Activated CD4-positive, CD25-positive, alpha-beta regulatory T cell (primary cell): ENCODE measurements around the gene TM4SF5.
A peak's percentile ranks its signal among the peaks of the same experiment; 100 is the strongest.
"Not testable (repeated sequence)": the region's sequence is repeated elsewhere in the genome, so short reads cannot be mapped to it uniquely, and the experiment has no call there.

Experiments used
- DNase-seq, 4 experiments: peaks; one replicate each; lab custom pipeline; 2025; lab: John Stamatoyannopoulos, UW

Gene TM4SF5

DNA sequence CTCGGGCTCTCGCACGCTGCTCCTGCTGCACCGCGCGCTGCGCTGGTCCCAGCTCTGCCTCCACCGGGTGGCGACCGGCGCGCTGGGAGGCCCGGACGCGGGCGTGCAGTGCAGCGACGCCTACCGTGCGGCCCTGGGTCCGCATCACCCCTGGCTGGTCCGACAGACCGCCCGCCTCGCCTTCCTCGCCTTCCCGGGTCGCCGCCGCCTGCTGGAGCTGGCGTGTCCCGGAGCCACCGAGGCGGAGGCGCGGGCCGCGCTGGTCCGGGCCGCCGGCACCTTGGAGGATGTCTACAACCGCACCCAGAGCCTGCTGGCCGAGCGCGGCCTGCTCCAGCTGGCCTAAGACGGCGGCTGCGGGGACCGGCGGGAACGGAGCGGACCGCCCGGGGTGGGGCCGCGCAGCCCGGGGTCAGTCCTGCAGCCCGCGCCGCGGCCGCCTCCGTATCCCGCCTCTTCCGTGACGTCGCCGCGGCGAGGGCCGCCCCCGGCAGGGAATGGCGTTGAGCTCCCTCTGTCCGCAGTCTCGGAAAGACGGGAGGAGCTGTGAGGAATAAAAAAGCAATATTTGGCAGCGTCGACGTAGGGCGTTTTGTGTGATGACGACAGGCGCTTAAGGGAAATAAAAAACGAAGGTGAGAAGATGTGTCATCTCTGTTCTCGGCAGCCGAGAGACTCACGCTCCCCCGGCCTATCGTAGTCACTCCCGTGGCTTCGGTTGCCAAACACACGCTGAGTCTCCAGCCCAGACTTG, 18.4 kb downstream of the TM4SF5 start:
- DNase-seq: peak; percentile 55 to 72 (median 61)

DNA sequence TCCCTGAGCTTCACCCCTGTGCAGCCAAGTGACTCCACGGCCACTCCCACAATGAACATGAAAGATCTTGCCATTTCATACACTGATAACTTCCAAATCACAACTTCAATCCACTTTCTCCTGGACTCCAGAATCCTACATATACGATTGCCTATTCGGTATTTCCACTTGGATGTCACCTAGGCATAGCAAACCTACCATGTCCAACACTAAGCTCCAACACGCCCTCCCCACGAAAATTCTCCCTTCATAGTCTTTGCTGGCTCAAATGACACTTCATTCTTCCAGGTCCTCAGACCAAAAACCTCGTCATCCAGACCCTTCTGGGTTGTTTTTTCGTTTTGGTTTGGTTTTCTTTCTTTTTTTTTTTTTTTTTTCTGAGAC, 19.0 kb downstream of the TM4SF5 start:
- DNase-seq: no peak

DNA sequence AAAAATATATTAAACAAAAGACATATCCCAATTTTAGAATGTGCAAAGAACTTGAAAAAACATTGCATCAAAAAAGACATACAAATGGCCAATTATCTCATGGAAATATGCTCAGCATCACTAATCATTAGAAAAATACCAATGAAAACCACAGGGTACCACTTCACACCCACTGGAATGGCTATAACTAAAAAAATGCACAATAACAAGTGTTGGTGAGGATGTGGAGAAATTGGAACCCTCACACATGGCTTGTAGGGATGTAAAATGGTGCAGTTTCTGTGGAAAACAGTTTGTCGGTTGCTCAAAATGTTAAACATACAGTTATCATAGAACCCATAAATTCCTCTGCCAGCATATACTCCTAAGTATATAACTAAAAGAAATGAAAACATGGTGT, 23.5 kb downstream of the TM4SF5 start:
- DNase-seq: no peak

DNA sequence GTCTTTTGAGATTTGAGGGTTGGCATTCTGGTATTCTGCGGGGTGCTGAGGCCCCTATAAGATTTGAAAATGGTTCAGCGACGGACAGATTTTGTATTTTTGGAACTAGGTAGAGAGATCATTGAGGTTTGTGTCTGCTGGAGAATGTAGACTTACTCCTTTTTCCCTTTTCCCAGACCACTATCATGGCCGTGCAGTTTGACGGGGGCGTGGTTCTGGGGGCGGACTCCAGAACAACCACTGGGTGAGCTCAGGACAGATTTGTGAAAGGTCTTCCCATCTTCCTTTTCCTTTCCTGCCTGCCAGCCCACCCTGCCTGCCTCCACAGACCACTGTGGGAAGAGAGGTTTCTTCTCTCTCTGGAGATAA, 24.9 kb downstream of the TM4SF5 start:
- DNase-seq: peak in 1 of 4 experiments; percentile 14

DNA sequence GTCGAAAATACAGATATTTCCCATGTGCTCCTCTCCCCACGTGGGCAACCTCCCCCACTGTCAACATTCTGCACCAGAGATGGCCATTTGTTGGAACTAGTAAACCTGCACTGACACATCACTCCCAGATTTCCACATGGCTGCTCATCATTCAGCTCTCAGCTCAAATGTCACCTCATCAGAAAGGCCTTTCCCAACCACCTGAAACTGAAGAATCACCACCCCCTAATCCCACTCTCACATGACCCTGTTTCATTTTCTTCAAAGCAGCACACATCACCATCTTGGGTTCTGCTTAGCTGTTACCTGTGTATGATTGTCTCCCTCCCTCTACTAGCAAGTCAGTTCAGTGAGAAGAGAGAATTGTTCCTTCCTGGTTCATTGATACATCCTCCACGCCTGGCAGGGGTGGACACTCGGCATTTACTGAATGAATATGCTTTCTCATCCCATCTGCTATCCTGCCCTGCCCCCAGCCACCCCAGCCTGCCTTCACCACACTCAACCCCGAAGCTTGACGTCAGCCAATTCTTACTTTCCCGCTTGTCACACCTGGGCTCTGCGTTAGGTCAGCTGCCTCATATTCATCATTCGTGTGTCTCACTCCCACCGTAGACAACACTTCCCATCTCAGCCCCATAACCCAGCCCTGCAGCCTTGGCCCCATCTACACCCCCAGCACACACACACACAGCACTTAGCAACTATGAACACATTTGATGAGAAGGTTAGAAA, 28.9 kb downstream of the TM4SF5 start:
- DNase-seq: no peak

DNA sequence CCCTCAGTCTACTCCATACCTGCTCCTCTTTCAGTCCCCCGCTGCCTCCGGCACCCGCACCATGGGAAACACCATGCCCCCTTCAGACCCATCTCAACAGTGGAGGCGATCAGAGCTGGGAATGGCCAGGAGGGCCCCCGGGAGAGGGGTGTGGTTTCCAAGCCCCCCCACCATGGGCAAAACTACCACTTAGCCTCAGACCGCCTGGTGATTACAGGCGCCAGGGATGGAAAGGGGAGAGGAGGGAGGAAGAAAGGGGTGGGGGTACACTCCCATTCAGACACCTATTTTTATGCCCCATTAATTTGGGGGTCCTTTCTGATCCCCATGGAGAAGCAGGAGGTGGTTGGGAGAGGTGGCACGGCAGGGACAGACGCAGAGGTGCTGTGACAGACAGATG, 30.5 kb downstream of the TM4SF5 start, which contains the start of gene C17orf114:
Gene C17orf114, minus strand, starts transcription at position 101 of the 400 bp plus-strand sequence.
- DNase-seq: no peak

DNA sequence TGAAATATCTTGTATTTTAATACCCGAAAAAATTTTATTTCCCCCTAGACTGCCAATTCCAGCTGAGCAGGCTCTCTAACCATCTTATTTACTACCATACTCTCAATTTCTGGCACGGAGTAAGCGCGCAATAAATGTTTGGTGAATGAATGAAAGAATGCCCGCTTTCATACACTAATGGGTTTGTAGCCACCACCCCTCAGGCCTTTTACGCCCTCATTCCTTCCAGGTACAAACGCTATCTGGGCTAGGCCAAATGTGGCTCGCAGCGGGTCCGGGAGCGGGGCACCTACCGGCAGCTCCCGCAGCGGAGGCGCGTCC, 34.7 kb downstream of the TM4SF5 start:
- DNase-seq: no peak

DNA sequence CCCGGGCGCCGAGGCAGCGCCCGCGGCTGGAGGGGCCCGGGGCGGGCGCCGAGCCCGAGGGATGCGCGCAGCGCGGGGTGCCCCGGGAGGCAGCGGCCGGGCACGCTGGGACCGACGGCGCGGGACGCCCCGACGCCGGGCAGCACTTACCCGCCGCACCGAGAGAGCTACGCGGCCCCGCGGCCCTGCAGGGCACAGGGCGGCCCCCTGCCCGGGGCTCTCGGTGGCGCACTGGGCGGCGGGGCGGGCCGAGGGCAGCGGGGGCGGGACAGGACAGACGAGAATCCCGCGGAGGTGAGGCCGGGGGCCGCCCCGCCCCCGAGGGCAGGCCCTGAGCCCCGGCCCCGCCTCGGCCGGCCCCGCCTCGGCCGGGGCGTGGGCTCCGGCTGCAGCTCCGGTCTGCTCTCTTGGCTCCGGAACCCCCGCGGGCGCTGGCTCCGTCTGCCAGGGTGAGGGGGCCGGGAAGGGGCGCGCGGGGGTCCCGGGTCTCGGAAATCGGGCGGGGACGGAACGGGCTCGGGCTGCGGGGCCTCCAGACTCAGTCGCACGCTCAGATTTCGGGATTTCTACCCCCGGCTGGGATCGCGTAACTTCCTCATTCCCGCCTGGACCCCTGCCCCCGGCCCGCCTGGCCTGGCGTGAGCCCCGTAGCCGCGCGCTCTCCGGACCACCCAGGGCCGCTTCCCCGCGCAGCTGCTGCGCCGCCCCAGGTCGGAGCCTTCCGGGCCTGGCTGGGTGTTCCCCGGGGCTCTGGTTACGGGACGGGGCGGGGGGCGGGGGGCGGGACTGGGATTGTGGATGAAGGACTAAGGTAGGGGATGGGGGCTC, 35.3 kb downstream of the TM4SF5 start, which contains the start of gene PLD2:
Gene PLD2, plus strand, starts transcription at position 376 of the 828 bp plus-strand sequence. CDS start 621 bp downstream, outside the sequence.
- peak; percentile 67 to 76 (median 74) for DNase-seq

DNA sequence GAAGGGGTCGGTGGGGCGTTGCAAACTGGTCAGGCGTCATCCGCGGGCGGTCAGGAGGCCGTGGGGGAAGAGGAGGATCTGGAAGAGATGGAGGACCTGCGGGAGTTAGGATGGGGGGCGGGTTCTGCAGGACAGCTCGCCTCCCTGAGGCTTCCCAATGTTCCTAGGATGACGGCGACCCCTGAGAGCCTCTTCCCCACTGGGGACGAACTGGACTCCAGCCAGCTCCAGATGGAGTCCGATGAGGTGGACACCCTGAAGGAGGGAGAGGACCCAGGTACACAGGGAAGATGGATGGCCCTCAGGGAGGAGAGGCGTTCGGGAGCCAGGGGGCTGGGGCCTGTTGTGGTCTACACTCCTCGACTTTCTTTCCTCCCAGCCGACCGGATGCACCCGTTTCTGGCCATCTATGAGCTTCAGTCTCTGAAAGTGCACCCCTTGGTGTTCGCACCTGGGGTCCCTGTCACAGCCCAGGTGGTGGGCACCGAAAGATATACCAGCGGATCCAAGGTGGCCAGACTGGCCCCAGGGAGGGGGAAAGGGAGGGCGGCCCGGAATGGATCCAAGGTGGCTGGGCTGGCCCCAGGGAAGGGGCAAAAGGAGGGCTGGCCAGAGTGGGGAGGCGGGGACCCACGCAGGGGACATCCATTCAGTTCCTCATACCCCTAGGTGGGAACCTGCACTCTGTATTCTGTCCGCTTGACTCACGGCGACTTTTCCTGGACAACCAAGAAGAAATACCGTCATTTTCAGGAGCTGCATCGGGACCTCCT, 36.1 kb downstream of the TM4SF5 start:
- no peak for DNase-seq

DNA sequence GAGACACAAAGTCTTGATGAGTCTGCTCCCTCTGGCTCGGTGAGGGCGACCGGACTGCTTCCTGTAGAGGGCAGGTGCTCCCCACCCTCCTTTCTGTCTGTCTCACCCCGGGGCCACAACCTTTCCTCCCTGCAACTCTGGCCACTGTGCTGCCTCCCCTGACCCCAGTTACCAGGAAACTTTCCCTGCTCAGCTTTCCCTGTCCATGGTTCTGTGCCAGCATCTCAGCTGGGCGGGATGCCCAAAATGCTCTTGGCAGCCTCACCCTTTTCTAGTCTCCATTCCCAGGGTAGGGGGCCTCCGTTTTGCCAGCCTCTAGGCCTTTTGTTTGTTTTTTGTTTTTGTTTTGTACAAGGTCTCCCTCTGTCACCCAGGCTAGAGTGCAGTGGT, 36.7 kb downstream of the TM4SF5 start:
- no peak for DNase-seq

DNA sequence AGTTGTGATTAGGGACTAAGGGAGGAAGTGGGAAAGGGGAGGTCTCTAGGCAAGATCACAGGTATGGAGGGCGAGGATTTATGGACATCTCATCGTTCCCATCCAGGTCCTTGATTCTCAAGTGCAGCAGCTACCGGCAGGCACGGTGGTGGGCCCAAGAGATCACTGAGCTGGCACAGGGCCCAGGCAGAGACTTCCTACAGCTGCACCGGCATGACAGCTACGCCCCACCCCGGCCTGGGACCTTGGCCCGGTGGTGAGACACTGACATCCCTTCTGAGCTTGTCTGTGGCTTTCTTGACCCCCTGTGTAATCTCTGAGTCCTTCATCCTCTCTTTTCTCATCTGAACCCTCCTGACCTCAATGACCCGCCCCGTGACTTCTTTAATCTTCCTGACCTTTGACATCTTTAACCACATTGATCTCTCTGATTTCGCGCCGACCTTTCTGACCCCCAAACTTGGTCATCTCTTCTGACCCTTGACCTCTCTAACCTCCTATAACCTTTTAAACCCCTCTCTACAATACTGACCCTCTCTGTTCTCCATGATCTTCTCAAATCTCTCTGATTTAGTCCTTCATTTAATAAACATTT, 39.1 kb downstream of the TM4SF5 start:
- DNase-seq: no peak

DNA sequence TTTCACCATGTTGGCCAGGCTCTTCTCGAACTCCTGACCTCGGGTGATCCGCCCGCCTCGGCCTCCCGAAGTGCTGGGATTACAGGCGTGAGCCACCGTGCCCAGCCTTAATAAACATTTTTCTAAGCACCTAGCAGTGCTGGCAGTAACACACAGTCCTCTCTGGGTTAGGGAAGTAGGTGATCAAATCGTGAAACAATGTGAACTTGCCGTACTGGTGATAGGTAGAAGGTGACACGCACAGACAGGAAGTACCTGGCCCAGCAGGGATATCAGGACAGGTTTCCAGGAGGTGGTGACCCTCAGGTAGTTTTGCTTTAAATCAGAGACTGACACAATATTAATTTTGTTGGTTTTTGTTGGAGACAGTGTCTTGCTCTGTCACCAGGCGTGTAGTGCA, 39.8 kb downstream of the TM4SF5 start:
- no peak for DNase-seq

DNA sequence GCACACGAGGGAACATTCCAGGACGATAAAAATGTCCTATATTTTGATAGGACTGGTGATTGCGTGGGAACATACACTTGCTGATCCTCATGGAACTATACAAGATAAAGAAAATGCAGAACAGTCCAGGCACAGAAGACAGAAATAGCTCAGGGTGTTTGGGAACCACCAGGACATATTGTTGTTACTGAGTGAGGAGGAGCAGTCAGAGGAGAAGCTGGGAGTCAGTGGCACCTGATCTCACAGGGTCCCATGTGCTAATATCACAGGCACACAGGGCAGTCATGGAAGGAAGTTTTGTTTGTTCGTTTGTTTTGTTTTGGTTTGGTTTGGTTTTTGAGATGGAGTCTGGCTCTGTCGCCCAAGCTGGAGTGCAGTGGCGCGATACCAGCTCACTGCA, 41.0 kb downstream of the TM4SF5 start:
- no peak for DNase-seq

DNA sequence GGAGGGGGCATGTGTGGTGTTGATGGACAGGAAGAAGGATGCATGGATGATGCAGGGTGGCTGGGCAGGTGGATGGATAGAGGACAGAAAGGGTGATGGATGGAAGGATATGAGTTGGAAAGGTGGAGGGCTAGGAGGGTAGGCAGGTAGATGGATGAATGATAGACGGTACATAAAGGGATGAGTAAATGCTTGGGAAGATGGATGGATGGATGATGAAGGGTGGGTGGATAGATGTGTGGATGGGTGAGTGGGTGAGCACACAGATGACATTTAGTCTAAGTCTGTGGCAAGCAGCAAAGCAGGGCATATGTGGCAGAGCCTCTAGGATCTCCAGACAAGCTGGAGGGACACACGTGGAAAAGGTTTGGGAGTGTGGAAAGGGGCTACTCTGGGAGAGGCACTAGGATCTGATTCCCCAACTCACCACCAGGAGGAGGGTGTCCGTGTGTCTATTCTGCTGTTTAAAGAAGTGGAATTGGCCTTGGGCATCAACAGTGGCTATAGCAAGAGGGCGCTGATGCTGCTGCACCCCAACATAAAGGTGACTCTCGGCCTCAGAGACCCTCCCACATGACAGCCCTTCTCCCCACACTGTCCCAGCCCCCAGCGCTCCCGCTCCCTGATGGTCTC, 43.5 kb downstream of the TM4SF5 start:
- no peak for DNase-seq

DNA sequence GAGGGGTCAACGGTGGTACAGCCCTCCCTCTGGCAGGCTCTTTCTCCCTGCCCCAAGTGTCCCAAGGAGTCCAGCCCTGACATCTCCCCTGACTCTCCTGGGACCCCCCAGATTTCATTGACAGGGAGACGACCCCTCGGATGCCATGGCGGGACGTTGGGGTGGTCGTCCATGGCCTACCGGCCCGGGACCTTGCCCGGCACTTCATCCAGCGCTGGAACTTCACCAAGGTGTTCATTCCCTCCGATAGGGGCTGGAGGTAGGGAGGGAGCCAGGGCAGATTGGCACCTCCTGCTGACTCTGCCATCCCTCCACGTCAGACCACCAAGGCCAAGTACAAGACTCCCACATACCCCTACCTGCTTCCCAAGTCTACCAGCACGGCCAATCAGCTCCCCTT, 45.1 kb downstream of the TM4SF5 start:
- no peak for DNase-seq

DNA sequence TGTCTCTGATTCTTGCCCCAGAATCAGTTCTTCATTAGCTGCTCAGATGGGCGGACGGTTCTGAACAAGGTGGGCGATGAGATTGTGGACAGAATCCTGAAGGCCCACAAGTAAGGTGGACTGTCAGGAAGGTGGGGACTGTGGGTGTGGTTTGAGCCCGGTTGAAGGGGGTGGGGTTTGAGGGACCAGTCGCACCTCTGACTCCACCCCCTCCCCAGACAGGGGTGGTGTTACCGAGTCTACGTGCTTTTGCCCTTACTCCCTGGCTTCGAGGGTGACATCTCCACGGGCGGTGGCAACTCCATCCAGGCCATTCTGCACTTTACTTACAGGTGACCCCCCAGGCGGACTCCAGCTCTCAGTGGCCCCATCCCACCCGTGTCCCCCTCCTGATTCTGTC, 46.6 kb downstream of the TM4SF5 start:
- no peak for DNase-seq

DNA sequence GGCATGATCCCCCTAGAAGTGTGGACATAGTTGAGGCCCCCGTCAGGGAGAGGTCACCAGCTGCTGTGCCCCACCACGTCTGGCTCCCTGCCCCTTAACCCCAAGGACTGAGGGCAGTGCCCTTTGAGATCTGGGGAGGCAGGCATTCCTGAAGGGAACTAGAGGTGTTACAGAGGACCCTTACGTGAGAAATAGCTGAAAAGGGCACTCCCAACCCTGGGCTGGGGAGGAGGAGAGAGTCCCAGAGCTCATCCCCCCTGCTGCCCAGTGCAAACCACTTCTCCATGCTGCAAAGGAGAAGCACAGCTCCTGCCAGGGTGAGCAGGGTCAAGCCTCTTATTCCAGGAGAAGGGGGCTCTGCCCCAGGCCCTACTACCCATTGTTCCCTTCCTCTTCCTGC, 51.1 kb downstream of the TM4SF5 start:
- no peak for DNase-seq

DNA sequence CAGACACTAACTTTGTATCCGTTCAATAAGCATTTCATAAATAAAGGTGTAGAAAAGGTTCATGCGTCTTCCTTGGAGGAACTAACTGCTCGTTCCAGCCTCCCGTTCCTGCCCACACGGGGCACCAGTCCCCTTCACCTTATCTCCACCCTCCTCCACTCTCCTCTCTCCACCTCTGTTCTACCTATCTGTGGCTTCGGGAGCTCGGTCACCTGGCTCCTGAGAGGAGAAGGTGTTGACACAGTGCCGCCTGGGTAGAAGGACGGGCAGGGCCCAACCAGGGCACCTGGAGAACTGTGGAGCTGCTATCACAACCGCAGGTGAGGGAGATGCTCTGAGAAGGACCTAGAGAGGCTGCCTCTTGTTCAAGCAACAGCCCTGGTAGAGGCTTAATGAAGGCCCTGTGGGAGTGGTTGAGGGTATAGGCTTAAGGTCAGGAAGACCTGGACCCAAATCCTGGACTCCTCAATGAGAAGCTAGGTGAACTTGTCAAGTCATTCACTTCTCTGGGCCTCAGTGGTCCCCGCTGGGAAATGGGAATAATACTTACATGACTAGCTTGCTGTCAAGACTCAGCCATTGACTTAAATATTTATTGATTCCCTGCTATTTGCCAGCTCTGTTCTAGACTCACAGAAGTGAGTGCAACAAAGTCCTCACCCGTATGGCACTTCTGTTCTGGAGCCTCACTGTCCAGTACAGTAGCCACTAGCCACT, 51.8 kb downstream of the TM4SF5 start:
- no peak for DNase-seq

DNA sequence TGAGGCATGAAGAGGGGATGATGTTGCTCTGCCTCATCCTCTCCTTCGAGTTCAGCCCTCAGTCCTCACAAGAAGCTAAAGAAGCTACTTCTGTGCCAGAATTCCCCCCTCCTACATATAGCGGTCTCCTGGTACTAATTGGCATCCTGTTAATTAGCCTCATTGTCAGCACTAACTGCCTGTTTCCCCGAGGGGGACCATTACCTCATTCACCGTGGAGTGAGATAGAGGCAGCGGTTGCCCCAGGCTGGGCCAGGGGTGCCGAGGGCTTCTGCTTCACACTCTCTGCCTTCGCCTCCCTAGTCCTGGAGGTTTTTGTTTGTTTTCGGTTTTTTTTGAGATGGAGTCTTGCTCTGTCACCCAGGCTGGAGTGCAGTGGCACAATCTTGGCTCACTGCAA, 55.7 kb downstream of the TM4SF5 start:
- no peak for DNase-seq

DNA sequence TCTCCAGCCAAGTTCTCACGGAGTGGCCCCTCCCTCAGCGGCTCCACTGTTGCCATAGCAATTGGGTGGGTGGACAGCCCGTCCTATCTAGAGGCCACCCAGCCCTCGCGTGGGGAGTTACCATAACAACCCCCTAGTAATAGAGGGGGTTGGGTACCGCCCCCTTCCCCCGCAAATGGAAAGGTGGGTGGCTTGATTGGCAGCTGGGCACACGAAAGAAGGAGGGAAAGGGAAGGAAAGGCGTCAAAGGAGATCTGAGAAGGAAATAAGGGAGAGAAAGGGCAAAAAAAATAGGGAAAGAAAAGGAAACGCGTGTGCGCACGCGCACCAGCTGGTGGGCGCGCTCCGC, 61.1 kb downstream of the TM4SF5 start:
- not testable (repeated sequence) for DNase-seq
